K562 (cell line): ENCODE results near the gene DNER. TPM values are rescaled to one million over a fixed set of nuclear protein-coding genes. Genes with fewer than 3 reads are reported as not detected.

Experiments
- ATAC-seq: fragments of 200-7000 bp; cut with Tn5 transposase; 3 replicates; pipeline ENCODE4 v1.9.1; 2020; ENCODE audit warnings: moderate library complexity
- BruUV-seq: library from RNA; stranded (reverse); fragments of 400-500 nt; replicated peaks from 2 replicates; lab custom pipeline; 2021; lab: Mats Ljungman, UMichigan
- CTCF ChIA-PET: fragments of 300-600 bp; formaldehyde crosslinking; extraction: SDS; loops from one replicate; lab custom pipeline; 2021; ENCODE audit warnings: low intra/inter-chr PET ratio; lab: Yijun Ruan, JAX
- POLR2A ChIA-PET: fragments of 300-600, 350-650 bp; sonication (Branson Sonifier 250); formaldehyde crosslinking; extraction: SDS; loops from one replicate; lab custom pipeline; 2021; ENCODE audit warnings: antibody characterized with exemption, inconsistent platforms; lab: Yijun Ruan, JAX
- DNase-seq, 4 experiments: peaks; one replicate each; pipeline versions ENCODE4 v3.0.0 to v3.0.0-alpha.2; 2011 to 2018; ENCODE audit warnings: low spot score in 3 of 4, mixed read lengths in 3 of 4; ENCODE audit errors: extremely low read depth in 1 of 4
- FAIRE-seq: peaks from 2 replicates; lab custom pipeline; 2011; peaks lifted over from hg19 to GRCh38; lab: Jason Lieb, UNC
- H2AFZ ChIP-seq: 2 replicates; pipeline ENCODE4 v1.6.0; 2011; ENCODE audit warnings: low read depth, low read length, control low read depth, inconsistent platforms
- H3K27ac ChIP-seq: fragments of 200-600 bp; 3 replicates; pipeline ENCODE4 v1.8.0; 2011; ENCODE audit warnings: low read depth, mild to moderate bottlenecking, control low read depth, inconsistent platforms, low read length, moderate library complexity, mixed read lengths; ENCODE audit errors: extremely low read depth
- H3K27me3 ChIP-seq, 2 experiments: fragments of 300-600 bp in 1 of 2; 2 replicates in 1 of 2; 3 replicates in 1 of 2; pipeline versions ENCODE4 v1.6.0 to v1.8.0; 2011; ENCODE audit warnings: inconsistent platforms in 2 of 2, low read length in 2 of 2, mild to moderate bottlenecking in 1 of 2, mixed read lengths in 1 of 2, moderate library complexity in 1 of 2; ENCODE audit not compliant: control insufficient read depth in 2 of 2, insufficient read depth in 2 of 2
- H3K36me3 ChIP-seq: fragments of 300-600 bp; 3 replicates; pipeline ENCODE4 v1.8.0; 2011; ENCODE audit warnings: mild to moderate bottlenecking, low read length, inconsistent platforms; ENCODE audit not compliant: control insufficient read depth, insufficient read depth
- H3K4me1 ChIP-seq, 2 experiments: fragments of 200-600 bp in 1 of 2; replicated peaks in 1 of 2; 2 replicates in 1 of 2; 3 replicates in 1 of 2; pipeline versions ENCODE4 v1.5.1 to v1.8.0; 2011; ENCODE audit warnings: inconsistent platforms in 2 of 2, low read length in 2 of 2, mild to moderate bottlenecking in 1 of 2, mixed read lengths in 1 of 2, moderate library complexity in 1 of 2; ENCODE audit not compliant: control insufficient read depth in 2 of 2, insufficient read depth in 2 of 2
- H3K4me2 ChIP-seq: 2 replicates; pipeline ENCODE4 v1.6.1; 2011; ENCODE audit warnings: low read length, control low read depth, inconsistent platforms, mixed read lengths; ENCODE audit not compliant: insufficient read depth
- H3K4me3 ChIP-seq: fragments of 200-600 bp; sonication (generic), shearing (Covaris generic); 2 replicates; pipeline ENCODE4 v1.5.1; 2016; ENCODE audit warnings: control low read depth, inconsistent platforms
- H3K79me2 ChIP-seq: fragments of 200-600 bp; 3 replicates; pipeline ENCODE4 v1.8.0; 2011; ENCODE audit warnings: low read length, inconsistent platforms; ENCODE audit not compliant: control insufficient read depth, insufficient read depth
- H3K9ac ChIP-seq, 2 experiments: 2 replicates each; pipeline versions ENCODE4 v1.6.0 to v1.6.1; 2011; ENCODE audit warnings: low read depth in 2 of 2, low read length in 2 of 2, control low read depth in 1 of 2, inconsistent platforms in 1 of 2, mild to moderate bottlenecking in 1 of 2, mixed read lengths in 1 of 2; ENCODE audit not compliant: insufficient read depth in 1 of 2
- H3K9me1 ChIP-seq: one replicate; pipeline ENCODE4 v1.6.0; 2011; ENCODE audit warnings: inconsistent platforms, mild to moderate bottlenecking, low read length, moderate library complexity; ENCODE audit not compliant: control insufficient read depth, insufficient read depth
- H3K9me3 ChIP-seq: replicated peaks from 2 replicates; pipeline ENCODE4 v1.5.1; 2011; ENCODE audit warnings: low read depth, low read length, inconsistent platforms; ENCODE audit not compliant: control insufficient read depth, insufficient read depth
- H4K20me1 ChIP-seq: replicated peaks from 2 replicates; pipeline ENCODE4 v1.6.1; 2011; ENCODE audit warnings: low read length, inconsistent platforms, mixed read lengths; ENCODE audit not compliant: control insufficient read depth, insufficient read depth
- CTBP1 ChIP-seq: fragments of 450-650 bp; IDR thresholded peaks from 2 replicates; pipeline ENCODE4 v1.6.1; 2016; ENCODE audit warnings: borderline replicate concordance
- FOXA3 ChIP-seq, 2 experiments: fragments of 450-650 bp in 1 of 2; sonication (generic) in 1 of 2; formaldehyde crosslinking; IDR thresholded peaks in 1 of 2; conservative IDR thresholded peaks in 1 of 2; 2 replicates each; pipeline versions ENCODE4 v1.4.0 to v1.8.0; 2020 to 2022; ENCODE audit warnings: mild to moderate bottlenecking in 2 of 2, missing genetic modification reagents in 1 of 2
- HMGN3 ChIP-seq: IDR thresholded peaks from 2 replicates; pipeline ENCODE4 v1.6.1; 2011; ENCODE audit warnings: borderline replicate concordance, low read depth, mild to moderate bottlenecking, mixed read lengths, low read length; ENCODE audit not compliant: insufficient read length; ENCODE audit errors: extremely low read depth
- KLF13 ChIP-seq: fragments of 450-650 bp; IDR thresholded peaks from 2 replicates; pipeline ENCODE4 v1.6.1; 2016; ENCODE audit warnings: missing genetic modification characterization, low read depth, mild to moderate bottlenecking, missing compliant biosample characterization, moderate library complexity, borderline replicate concordance
- NFRKB ChIP-seq: fragments of 450-650 bp; IDR thresholded peaks from 2 replicates; pipeline ENCODE4 v1.6.1; 2016; ENCODE audit warnings: low read depth
- ZFX ChIP-seq: sonication (generic); formaldehyde crosslinking; IDR thresholded peaks from 2 replicates; pipeline ENCODE4 v1.8.0; 2022; ENCODE audit warnings: mild to moderate bottlenecking, missing genetic modification reagents, moderate library complexity
- ZNF212 ChIP-seq: fragments of 450-650 bp; formaldehyde crosslinking; IDR thresholded peaks from 2 replicates; pipeline ENCODE4 v1.4.0; 2020; ENCODE audit warnings: mild to moderate bottlenecking
- ZNF41 ChIP-seq: fragments of 250-450 bp; sonication (Bioruptor Pico); conservative IDR thresholded peaks from 2 replicates; pipeline ENCODE4 v1.4.0; 2020; ENCODE audit warnings: mild to moderate bottlenecking
- WGBS: fragments of 100-300 bp; shearing (Covaris generic); methylation state at CpG from one replicate; pipeline ENCODE4 v1.1.6; 2016; ENCODE audit warnings: low coverage, mixed read lengths; ENCODE audit not compliant: insufficient coverage; ENCODE audit errors: missing lambda C conversion rate; 5-methylcytosine and 5-hydroxymethylcytosine counted together
- in situ Hi-C: fragments of 300-500 bp; cut with MboI; formaldehyde crosslinking; loops from 4 replicates; pipeline ENCODE4 v1.15.0; 2018; ENCODE audit warnings: inconsistent platforms, mixed read lengths
- intact Hi-C: fragments of 100-400 bp; cut with micrococcal nuclease; formaldehyde crosslinking; loops from 2 replicates; pipeline ENCODE4 v1.14.2; 2022
- polyA plus RNA-seq, 8 experiments: library from polyadenylated mRNA; depleted of rRNA in 4 of 8; stranded (reverse) in 5 of 8; unstranded in 3 of 8; fragments of >200 nt; fragmentation: Nextera tagmentation in 2 of 8; fragmentation: Illumina TruSeq in 1 of 8; extraction: Ambion mirVana in 2 of 8; extraction: Trizol in 1 of 8; gene quantifications; 2 replicates each; pipeline versions ENCODE4 v1.2.1 to v1.2.3, GENCODE V29; 2011 to 2014; ENCODE audit warnings: inconsistent platforms in 1 of 8, missing spikeins in 1 of 8
- total RNA-seq, 7 experiments: library from RNA; depleted of rRNA in 6 of 7; stranded (reverse); fragments of >200 nt in 6 of 7; fragmentation: Illumina TruSeq in 2 of 7; extraction: Trizol in 2 of 7; gene quantifications; 2 replicates each; pipeline versions ENCODE4 v1.2.1 to v1.2.3, GENCODE V29; 2011 to 2021; ENCODE audit warnings: low replicate concordance in 1 of 7
- TF ChIP-seq, protein P1 (sequence below): fragments of 450-650 bp; formaldehyde crosslinking; conservative IDR thresholded peaks from 2 replicates; pipeline ENCODE4 v1.4.0; 2022; ENCODE audit warnings: mild to moderate bottlenecking, missing genetic modification characterization
- TF ChIP-seq, protein P2 (sequence below), 2 experiments: fragments of 450-650 bp in 1 of 2; IDR thresholded peaks; 2 replicates each; pipeline ENCODE4 v1.6.1; 2011 to 2017; ENCODE audit warnings: low read depth in 2 of 2, antibody characterized with exemption in 1 of 2, borderline replicate concordance in 1 of 2, low read length in 1 of 2, mild to moderate bottlenecking in 1 of 2, mixed read lengths in 1 of 2; ENCODE audit not compliant: control insufficient read depth in 1 of 2
- TF ChIP-seq, protein P3 (sequence below): fragments of 250-450 bp; sonication (Bioruptor Pico); IDR thresholded peaks from 2 replicates; pipeline ENCODE4 v1.4.0; 2020; ENCODE audit warnings: mild to moderate bottlenecking, moderate library complexity, borderline replicate concordance

The DNER gene
- total and polyA plus RNA-seq, 9 of the 15 experiments (the other 6 are each of a cell fraction or from before 2014, with no cell fraction given) = not detected

DNA sequence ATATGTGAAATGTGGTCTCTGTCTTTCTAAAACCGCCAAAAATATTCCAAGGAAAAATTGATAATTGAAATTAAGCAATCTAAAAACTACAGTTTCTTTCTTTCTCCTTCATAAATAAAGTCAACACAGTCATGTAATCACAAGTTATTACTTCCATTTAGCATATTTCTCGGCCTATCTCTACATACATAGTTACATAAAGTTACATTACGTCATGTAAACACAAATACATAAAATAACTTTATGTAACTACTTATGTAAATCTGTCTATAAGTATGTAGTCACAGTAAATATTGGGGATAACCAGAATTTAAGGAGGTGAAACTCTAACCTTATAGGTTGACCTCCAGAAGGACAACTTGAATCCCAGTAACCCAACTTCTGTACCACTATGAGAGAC lies 394.8 kb downstream of the DNER start (continued):
- TF ChIP-seq, protein P1, sequence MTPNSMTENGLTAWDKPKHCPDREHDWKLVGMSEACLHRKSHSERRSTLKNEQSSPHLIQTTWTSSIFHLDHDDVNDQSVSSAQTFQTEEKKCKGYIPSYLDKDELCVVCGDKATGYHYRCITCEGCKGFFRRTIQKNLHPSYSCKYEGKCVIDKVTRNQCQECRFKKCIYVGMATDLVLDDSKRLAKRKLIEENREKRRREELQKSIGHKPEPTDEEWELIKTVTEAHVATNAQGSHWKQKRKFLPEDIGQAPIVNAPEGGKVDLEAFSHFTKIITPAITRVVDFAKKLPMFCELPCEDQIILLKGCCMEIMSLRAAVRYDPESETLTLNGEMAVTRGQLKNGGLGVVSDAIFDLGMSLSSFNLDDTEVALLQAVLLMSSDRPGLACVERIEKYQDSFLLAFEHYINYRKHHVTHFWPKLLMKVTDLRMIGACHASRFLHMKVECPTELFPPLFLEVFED = no peak
- TF ChIP-seq ZNF41 (no peak), FOXA3 (CRISPR knock-in tag; conservative IDR thresholded peaks at IDR 0.05 in 1 of 2, IDR thresholded peaks at IDR 0.05 in 1 of 2) (no peak)

DNA sequence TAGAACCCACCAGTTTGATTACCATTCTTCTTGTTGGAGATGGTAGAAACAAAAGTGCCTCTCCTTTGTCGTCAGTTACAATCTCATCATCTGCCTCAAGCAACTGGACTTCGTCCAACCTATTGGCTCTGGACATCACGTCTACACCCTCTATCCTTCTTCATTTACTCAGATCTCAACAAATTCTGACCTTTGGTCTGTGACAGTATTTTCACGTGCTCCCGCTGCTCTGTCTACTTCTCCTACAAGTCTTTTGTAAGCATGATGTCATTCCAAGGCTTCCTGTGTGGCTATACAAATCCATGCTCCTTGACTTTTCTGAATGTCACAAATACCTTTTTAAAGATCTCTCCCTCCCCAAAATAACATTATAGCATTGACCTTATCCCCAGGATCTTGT lies 400.2 kb downstream of the DNER start:
- Histone ChIP-seq H3K4me2 (no peak overlapping the region), H3K27me3 (no peaks in the 10 kb centered on the region)
- CTCF ChIA-PET = no interaction called here
- WGBS = 0% methylated on average over 5 of the region's 5 CpGs
- BruUV-seq = no TSS peak
- ATAC-seq = no peak
- no peak for TF ChIP-seq HMGN3
- no peak for TF ChIP-seq ZNF212 (CRISPR knock-in tag)
- no peak for TF ChIP-seq CTBP1
- no peak for TF ChIP-seq KLF13
- TF ChIP-seq, protein P2, sequence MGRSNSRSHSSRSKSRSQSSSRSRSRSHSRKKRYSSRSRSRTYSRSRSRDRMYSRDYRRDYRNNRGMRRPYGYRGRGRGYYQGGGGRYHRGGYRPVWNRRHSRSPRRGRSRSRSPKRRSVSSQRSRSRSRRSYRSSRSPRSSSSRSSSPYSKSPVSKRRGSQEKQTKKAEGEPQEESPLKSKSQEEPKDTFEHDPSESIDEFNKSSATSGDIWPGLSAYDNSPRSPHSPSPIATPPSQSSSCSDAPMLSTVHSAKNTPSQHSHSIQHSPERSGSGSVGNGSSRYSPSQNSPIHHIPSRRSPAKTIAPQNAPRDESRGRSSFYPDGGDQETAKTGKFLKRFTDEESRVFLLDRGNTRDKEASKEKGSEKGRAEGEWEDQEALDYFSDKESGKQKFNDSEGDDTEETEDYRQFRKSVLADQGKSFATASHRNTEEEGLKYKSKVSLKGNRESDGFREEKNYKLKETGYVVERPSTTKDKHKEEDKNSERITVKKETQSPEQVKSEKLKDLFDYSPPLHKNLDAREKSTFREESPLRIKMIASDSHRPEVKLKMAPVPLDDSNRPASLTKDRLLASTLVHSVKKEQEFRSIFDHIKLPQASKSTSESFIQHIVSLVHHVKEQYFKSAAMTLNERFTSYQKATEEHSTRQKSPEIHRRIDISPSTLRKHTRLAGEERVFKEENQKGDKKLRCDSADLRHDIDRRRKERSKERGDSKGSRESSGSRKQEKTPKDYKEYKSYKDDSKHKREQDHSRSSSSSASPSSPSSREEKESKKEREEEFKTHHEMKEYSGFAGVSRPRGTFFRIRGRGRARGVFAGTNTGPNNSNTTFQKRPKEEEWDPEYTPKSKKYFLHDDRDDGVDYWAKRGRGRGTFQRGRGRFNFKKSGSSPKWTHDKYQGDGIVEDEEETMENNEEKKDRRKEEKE (IDR thresholded peaks at IDR 0.05; ENCODE audit: borderline replicate concordance in 1 of 2, control insufficient read depth in 1 of 2, low read depth in 2 of 2, low read length in 1 of 2) = no peak
- no peak for TF ChIP-seq ZFX (CRISPR knock-in tag)
- TF ChIP-seq, protein P3, sequence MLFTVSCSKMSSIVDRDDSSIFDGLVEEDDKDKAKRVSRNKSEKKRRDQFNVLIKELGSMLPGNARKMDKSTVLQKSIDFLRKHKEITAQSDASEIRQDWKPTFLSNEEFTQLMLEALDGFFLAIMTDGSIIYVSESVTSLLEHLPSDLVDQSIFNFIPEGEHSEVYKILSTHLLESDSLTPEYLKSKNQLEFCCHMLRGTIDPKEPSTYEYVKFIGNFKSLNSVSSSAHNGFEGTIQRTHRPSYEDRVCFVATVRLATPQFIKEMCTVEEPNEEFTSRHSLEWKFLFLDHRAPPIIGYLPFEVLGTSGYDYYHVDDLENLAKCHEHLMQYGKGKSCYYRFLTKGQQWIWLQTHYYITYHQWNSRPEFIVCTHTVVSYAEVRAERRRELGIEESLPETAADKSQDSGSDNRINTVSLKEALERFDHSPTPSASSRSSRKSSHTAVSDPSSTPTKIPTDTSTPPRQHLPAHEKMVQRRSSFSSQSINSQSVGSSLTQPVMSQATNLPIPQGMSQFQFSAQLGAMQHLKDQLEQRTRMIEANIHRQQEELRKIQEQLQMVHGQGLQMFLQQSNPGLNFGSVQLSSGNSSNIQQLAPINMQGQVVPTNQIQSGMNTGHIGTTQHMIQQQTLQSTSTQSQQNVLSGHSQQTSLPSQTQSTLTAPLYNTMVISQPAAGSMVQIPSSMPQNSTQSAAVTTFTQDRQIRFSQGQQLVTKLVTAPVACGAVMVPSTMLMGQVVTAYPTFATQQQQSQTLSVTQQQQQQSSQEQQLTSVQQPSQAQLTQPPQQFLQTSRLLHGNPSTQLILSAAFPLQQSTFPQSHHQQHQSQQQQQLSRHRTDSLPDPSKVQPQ (CRISPR knock-in tag) = no peak
- no peak for TF ChIP-seq NFRKB
- TF ChIP-seq, all 486 proteins: peak for 0
- Histone ChIP-seq H3K79me2 (no peaks in the 10 kb centered on the region), H3K27ac (no peak overlapping the region), H3K9ac (no peak overlapping the region), H3K36me3 (no peaks in the 10 kb centered on the region), H3K4me1 (no peaks in the 10 kb centered on the region), H3K4me3 (no peak overlapping the region), H3K9me3 (no peaks in the 10 kb centered on the region; the same call in 1 of the 2 replicates), H3K9me1 (no peaks in the 10 kb centered on the region), H4K20me1 (no peaks in the 10 kb centered on the region), H2AFZ (no peak overlapping the region)
- no peak for FAIRE-seq
- DNase-seq = no peak
- intact Hi-C loops (no loop called here), in situ Hi-C loops (no loop called here)
- POLR2A ChIA-PET = no interaction called here
